Measurements from ENCODE around the gene PSMG2.

Gene PSMG2

DNA sequence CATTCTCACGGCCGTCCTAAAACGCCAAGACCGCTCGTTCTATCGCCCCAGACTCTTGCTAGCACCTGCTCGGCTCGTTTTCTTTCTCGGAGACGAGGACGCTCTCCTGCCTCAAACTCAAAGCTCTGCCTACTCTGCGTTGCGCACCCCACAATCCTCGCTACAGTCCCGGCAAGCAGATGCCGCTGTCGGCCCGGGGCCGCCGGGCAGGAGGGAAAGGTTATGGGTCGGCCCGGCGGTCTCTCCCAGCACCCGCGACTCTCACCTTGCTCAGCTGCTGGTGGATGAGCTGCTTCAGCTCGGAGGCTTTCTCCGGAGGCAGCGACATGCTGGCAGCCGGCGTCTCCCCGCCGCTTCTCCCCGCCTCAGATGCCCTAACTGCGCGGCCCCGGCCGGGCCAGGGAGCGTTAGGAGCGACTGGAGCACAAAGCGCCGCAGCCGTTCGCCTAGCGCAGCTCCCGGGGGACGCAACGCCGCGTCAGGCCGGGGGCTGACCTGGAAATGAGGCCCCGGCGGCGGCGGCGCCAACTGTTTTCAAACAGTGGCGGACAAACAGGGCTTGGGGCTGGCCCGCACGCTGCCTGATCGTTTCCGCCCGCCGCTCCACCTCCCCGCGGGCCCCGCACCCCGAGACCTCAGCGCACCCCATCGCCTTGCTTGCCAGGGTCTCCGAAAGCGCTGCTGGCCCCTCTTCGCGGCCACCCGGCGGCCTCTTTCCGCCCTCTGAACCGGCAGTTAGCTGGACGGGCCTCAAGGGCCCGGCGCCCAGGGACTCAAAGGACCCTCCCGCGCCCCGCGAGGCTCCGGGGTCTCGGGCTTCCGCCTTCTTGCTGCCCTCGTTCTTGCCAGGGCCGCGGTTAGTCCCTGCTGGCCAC, at the start of gene PSMG2, which contains the start of gene CEP76:
Gene PSMG2, plus strand, starts transcription at position 822 of the 875 bp plus-strand sequence. CDS start 66 bp downstream, outside the sequence.
Gene CEP76, minus strand, starts transcription at position 503 of the 875 bp plus-strand sequence. Its CDS starts 175 bp downstream, at position 328.
- peak within 1 kb of the TSS; percentile 87 for H3K27ac ChIP-seq
- TF ChIP-seq, protein P1, sequence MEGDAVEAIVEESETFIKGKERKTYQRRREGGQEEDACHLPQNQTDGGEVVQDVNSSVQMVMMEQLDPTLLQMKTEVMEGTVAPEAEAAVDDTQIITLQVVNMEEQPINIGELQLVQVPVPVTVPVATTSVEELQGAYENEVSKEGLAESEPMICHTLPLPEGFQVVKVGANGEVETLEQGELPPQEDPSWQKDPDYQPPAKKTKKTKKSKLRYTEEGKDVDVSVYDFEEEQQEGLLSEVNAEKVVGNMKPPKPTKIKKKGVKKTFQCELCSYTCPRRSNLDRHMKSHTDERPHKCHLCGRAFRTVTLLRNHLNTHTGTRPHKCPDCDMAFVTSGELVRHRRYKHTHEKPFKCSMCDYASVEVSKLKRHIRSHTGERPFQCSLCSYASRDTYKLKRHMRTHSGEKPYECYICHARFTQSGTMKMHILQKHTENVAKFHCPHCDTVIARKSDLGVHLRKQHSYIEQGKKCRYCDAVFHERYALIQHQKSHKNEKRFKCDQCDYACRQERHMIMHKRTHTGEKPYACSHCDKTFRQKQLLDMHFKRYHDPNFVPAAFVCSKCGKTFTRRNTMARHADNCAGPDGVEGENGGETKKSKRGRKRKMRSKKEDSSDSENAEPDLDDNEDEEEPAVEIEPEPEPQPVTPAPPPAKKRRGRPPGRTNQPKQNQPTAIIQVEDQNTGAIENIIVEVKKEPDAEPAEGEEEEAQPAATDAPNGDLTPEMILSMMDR (IDR thresholded peaks at IDR 0.05) = no peak
- no peak for TF ChIP-seq ZFX (IDR thresholded peaks at IDR 0.05; ENCODE audit: borderline replicate concordance)

GRCh38 chr18:12654971-12655370, 47.9 kb upstream of the PSMG2 start:
- H3K27ac ChIP-seq = no peak overlapping the region
- TF ChIP-seq, protein P1 (IDR thresholded peaks at IDR 0.05) = no peak
- no peak for TF ChIP-seq ZFX (IDR thresholded peaks at IDR 0.05; ENCODE audit: borderline replicate concordance)

GRCh38 chr18:12656605-12656937, 46.3 kb upstream of the PSMG2 start:
- peak overlapping the region; percentile 63; the same call in 1 of the 2 replicates for H3K27ac ChIP-seq
- TF ChIP-seq ZFX (IDR thresholded peaks at IDR 0.05; ENCODE audit: borderline replicate concordance) = no peak
- TF ChIP-seq, protein P1 (IDR thresholded peaks at IDR 0.05) = no peak

GRCh38 chr18:12656938-12657683, 45.7 kb upstream of the PSMG2 start:
- TF ChIP-seq, protein P1 (IDR thresholded peaks at IDR 0.05) = no peak
- no peak for TF ChIP-seq ZFX (IDR thresholded peaks at IDR 0.05; ENCODE audit: borderline replicate concordance)
- H3K27ac ChIP-seq = peak overlapping the region; percentile 63

GRCh38 chr18:12657684-12658425, 45.0 kb upstream of the PSMG2 start, which contains the start of gene SPIRE1:
Gene SPIRE1, minus strand, starts transcription at chr18:12658107. Its CDS starts 241 bp downstream, at chr18:12657866.
- H3K27ac ChIP-seq = peak within 1 kb of the TSS; percentile 63
- TF ChIP-seq ZFX (IDR thresholded peaks at IDR 0.05; ENCODE audit: borderline replicate concordance) = no peak
- TF ChIP-seq, protein P1 (IDR thresholded peaks at IDR 0.05) = peak; percentile 25; the same call in 1 of the 2 replicates

DNA sequence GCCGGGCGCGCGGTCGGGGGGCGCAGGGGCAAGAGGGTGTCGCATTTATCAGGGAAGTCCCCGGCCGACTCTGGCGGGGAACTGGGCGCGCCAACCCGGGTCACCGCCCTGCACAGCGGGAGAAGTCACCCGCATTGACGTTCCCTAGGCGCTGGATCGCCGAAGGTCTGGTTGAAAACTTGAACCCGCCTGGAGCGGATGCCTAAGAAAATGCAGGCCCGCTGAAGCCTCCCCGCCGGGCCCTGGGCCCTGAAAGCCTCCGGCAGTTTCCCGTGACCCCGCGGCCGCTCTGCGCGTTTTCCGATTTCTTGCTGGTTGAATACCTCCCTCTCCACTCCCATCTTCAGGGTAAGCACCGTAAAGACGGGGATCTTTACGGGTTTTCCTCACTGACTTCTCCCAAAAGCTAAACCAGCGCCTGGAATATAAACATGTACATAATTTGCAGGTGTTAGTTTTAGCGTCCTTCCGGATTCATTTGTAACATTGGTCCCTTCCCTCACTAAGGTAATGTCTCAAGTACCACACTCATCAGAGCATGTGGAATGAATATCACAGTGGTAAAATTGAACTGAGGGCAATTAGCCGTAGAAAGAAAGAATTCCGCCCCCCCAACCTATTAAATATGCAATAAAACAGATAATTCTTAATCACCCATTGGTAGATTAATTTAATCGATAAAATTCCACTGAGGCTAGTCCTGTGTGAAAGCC, 44.3 kb upstream of the PSMG2 start:
- H3K27ac ChIP-seq = peak overlapping the region; percentile 63; the same call in 1 of the 2 replicates
- TF ChIP-seq ZFX (IDR thresholded peaks at IDR 0.05; ENCODE audit: borderline replicate concordance) = no peak
- TF ChIP-seq, protein P1 (IDR thresholded peaks at IDR 0.05) = no peak

Measured in 22Rv1 (cell line).